H1 (cell line): Measurements from ENCODE around the gene PIBF1. TPM values are rescaled to one million over a fixed set of nuclear protein-coding genes. Genes with fewer than 3 reads are reported as not detected.

Source experiments
- CTCF ChIA-PET: fragments of 300-600 bp; sonication (Branson Sonifier 250); formaldehyde crosslinking; loops from one replicate; lab custom pipeline; 2021; ENCODE audit not compliant: partially characterized antibody; lab: Charles Lee
- POLR2A ChIA-PET: fragments of 300-600 bp; sonication (Branson Sonifier 250); formaldehyde crosslinking; loops from one replicate; lab custom pipeline; 2021; ENCODE audit warnings: inconsistent platforms; ENCODE audit not compliant: partially characterized antibody; lab: Charles Lee
- DNase-seq, 2 experiments: peaks; one replicate each; pipeline versions ENCODE4 v3.0.0 to v3.0.0-alpha.2; 2010 to 2022; ENCODE audit warnings: low spot score in 2 of 2, low read depth in 1 of 2, mixed read lengths in 1 of 2
- FAIRE-seq: peaks from 2 replicates; lab custom pipeline; 2011; peaks lifted over from hg19 to GRCh38; lab: Jason Lieb, UNC
- H2AFZ ChIP-seq: 2 replicates; pipeline ENCODE4 v1.8.1; 2012; ENCODE audit warnings: low read length, inconsistent platforms
- H2AK5ac ChIP-seq: 2 replicates; pipeline ENCODE4 v1.6.1; 2013; ENCODE audit warnings: low read depth, low read length
- H2BK120ac ChIP-seq: replicated peaks from 2 replicates; pipeline ENCODE3; 2013; ENCODE audit warnings: low read depth, low read length, inconsistent platforms
- H2BK12ac ChIP-seq: 2 replicates; pipeline ENCODE4 v1.6.1; 2013; ENCODE audit warnings: low read depth, low read length
- H2BK15ac ChIP-seq: 2 replicates; pipeline ENCODE4 v1.6.1; 2013; ENCODE audit warnings: low read length
- H2BK20ac ChIP-seq: 2 replicates; pipeline ENCODE4 v1.6.1; 2013; ENCODE audit warnings: low read length
- H2BK5ac ChIP-seq: 2 replicates; pipeline ENCODE4 v1.6.1; 2013; ENCODE audit warnings: low read depth, low read length
- H3K14ac ChIP-seq: 2 replicates; pipeline ENCODE4 v1.6.1; 2013; ENCODE audit warnings: inconsistent platforms; ENCODE audit not compliant: insufficient read length
- H3K18ac ChIP-seq: 2 replicates; pipeline ENCODE4 v1.6.1; 2013; ENCODE audit warnings: low read length; ENCODE audit errors: extremely low read depth
- H3K23ac ChIP-seq: 2 replicates; pipeline ENCODE4 v1.6.1; 2013; ENCODE audit warnings: inconsistent platforms; ENCODE audit not compliant: insufficient read length
- H3K23me2 ChIP-seq: 2 replicates; pipeline ENCODE4 v1.6.1; 2013; ENCODE audit warnings: low read depth, low read length
- H3K27ac ChIP-seq: 2 replicates; pipeline ENCODE4 v1.6.1; 2011; ENCODE audit warnings: low read depth, low read length, inconsistent platforms
- H3K27me3 ChIP-seq, 4 experiments: replicated peaks in 1 of 4; 1 replicate in 1 of 4; 2 replicates in 3 of 4; pipeline versions ENCODE4 v1.6.1 to v1.8.1; 2011 to 2013; ENCODE audit warnings: low read length in 3 of 4, mild to moderate bottlenecking in 3 of 4, inconsistent platforms in 2 of 4, mixed read lengths in 2 of 4, moderate library complexity in 1 of 4; ENCODE audit not compliant: control insufficient read depth in 3 of 4, insufficient read depth in 3 of 4; ENCODE audit errors: extremely low read depth in 1 of 4
- H3K36me3 ChIP-seq, 4 experiments: 2 replicates each; pipeline versions ENCODE4 v1.6.1 to v1.8.1; 2011 to 2013; ENCODE audit warnings: mild to moderate bottlenecking in 4 of 4, low read length in 3 of 4, moderate library complexity in 2 of 4, control low read depth in 1 of 4, inconsistent platforms in 1 of 4; ENCODE audit not compliant: insufficient read depth in 4 of 4, control insufficient read depth in 2 of 4
- H3K4ac ChIP-seq: replicated peaks from 2 replicates; pipeline ENCODE3; 2013; ENCODE audit warnings: low read length, low read depth, mixed read lengths, inconsistent platforms; ENCODE audit not compliant: insufficient read length
- H3K4me1 ChIP-seq, 4 experiments: replicated peaks in 1 of 4; 1 replicate in 1 of 4; 2 replicates in 3 of 4; pipeline versions ENCODE4 v1.6.1 to v1.8.1; 2011 to 2013; ENCODE audit warnings: low read length in 3 of 4, inconsistent platforms in 2 of 4, mixed read lengths in 1 of 4; ENCODE audit not compliant: insufficient read depth in 4 of 4, control insufficient read depth in 3 of 4
- H3K4me2 ChIP-seq, 2 experiments: 2 replicates each; pipeline versions ENCODE4 v1.6.1 to v1.8.1; 2011 to 2013; ENCODE audit warnings: low read depth in 2 of 2, low read length in 2 of 2, control low read depth in 1 of 2, inconsistent platforms in 1 of 2, mild to moderate bottlenecking in 1 of 2; ENCODE audit not compliant: insufficient read depth in 1 of 2
- H3K4me3 ChIP-seq, 4 experiments: fragments of 200-600, 300-600 bp in 1 of 4; sonication (generic), shearing (Covaris generic), sonication (Bioruptor Twin) in 1 of 4; 2 replicates each; pipeline versions ENCODE4 v1.5.1 to v1.8.1; 2011 to 2016; ENCODE audit warnings: low read length in 4 of 4, low read depth in 3 of 4, control low read depth in 2 of 4, inconsistent platforms in 2 of 4, mild to moderate bottlenecking in 2 of 4, mixed read lengths in 1 of 4, moderate library complexity in 1 of 4; ENCODE audit not compliant: insufficient read depth in 2 of 4; ENCODE audit errors: extremely low read depth in 1 of 4
- H3K56ac ChIP-seq: replicated peaks from 2 replicates; pipeline ENCODE3; 2013; ENCODE audit warnings: low read depth, mild to moderate bottlenecking, mixed read lengths, low read length, inconsistent platforms; ENCODE audit not compliant: insufficient read length
- H3K79me1 ChIP-seq: 2 replicates; pipeline ENCODE4 v1.6.1; 2013; ENCODE audit warnings: low read depth, low read length, control low read depth
- H3K79me2 ChIP-seq, 2 experiments: 2 replicates each; pipeline versions ENCODE4 v1.6.1 to v1.8.1; 2012 to 2013; ENCODE audit warnings: low read length in 2 of 2, mild to moderate bottlenecking in 2 of 2, inconsistent platforms in 1 of 2; ENCODE audit not compliant: insufficient read depth in 2 of 2, control insufficient read depth in 1 of 2
- H3K9ac ChIP-seq, 4 experiments: replicated peaks in 1 of 4; 1 replicate in 1 of 4; 2 replicates in 3 of 4; pipeline versions ENCODE4 v1.6.1 to v1.8.1; 2011 to 2013; ENCODE audit warnings: low read depth in 3 of 4, low read length in 3 of 4, control low read depth in 2 of 4, mild to moderate bottlenecking in 2 of 4, moderate library complexity in 2 of 4, inconsistent platforms in 1 of 4; ENCODE audit errors: extremely low read depth in 1 of 4
- H3K9me3 ChIP-seq, 2 experiments: 2 replicates each; pipeline versions ENCODE4 v1.6.1 to v1.8.1; 2012 to 2013; ENCODE audit warnings: mild to moderate bottlenecking in 2 of 2, moderate library complexity in 2 of 2, control low read depth in 1 of 2, inconsistent platforms in 1 of 2, low read depth in 1 of 2, low read length in 1 of 2, mixed read lengths in 1 of 2; ENCODE audit not compliant: insufficient read depth in 2 of 2
- H4K20me1 ChIP-seq, 2 experiments: replicated peaks in 1 of 2; 2 replicates each; pipeline versions ENCODE3 to v1.8.1; 2011 to 2013; ENCODE audit warnings: inconsistent platforms in 2 of 2, low read length in 2 of 2, mild to moderate bottlenecking in 1 of 2; ENCODE audit not compliant: insufficient read depth in 2 of 2, control insufficient read depth in 1 of 2
- H4K5ac ChIP-seq: 2 replicates; pipeline ENCODE4 v1.6.1; 2013; ENCODE audit warnings: low read length, low read depth, mixed read lengths, inconsistent platforms; ENCODE audit not compliant: insufficient read length
- H4K8ac ChIP-seq: 2 replicates; pipeline ENCODE4 v1.8.0; 2013; ENCODE audit warnings: mild to moderate bottlenecking, moderate library complexity, low read length, inconsistent platforms; ENCODE audit not compliant: insufficient read depth; ENCODE audit errors: extremely low read depth
- H4K91ac ChIP-seq: replicated peaks from 2 replicates; pipeline ENCODE3; 2013; ENCODE audit warnings: low read length, mixed read lengths, inconsistent platforms; ENCODE audit not compliant: insufficient read length
- CEBPB ChIP-seq: IDR thresholded peaks from 2 replicates; pipeline ENCODE4 v1.6.1; 2012; ENCODE audit warnings: low read depth, low read length
- RAD21 ChIP-seq, 2 experiments: IDR thresholded peaks in 1 of 2; conservative IDR thresholded peaks in 1 of 2; 2 replicates each; pipeline ENCODE4 v1.6.1; 2011; ENCODE audit warnings: low read depth in 2 of 2, low read length in 2 of 2, improper control_type of control experiment in 1 of 2, inconsistent platforms in 1 of 2, mild to moderate bottlenecking in 1 of 2, moderate library complexity in 1 of 2
- WGBS, 2 experiments: shearing (Covaris generic) in 1 of 2; methylation state at CpG; one replicate each; pipeline versions ENCODE4 v1.1.6 to v1.1.7; 2013 to 2015; ENCODE audit warnings: low lambda C conversion rate in 2 of 2, mixed read lengths in 2 of 2, inconsistent platforms in 1 of 2, low coverage in 1 of 2, missing lambda C conversion rate in 1 of 2; ENCODE audit not compliant: insufficient replicate concordance in 2 of 2, insufficient coverage in 1 of 2, insufficient read length in 1 of 2; ENCODE audit errors: extremely low coverage in 1 of 2, missing lambda C conversion rate in 1 of 2; 5-methylcytosine and 5-hydroxymethylcytosine counted together
- polyA plus RNA-seq, 7 experiments: library from polyadenylated mRNA; depleted of rRNA in 3 of 7; stranded (reverse) in 5 of 7; unstranded in 2 of 7; fragments of >200 nt in 5 of 7; fragments of 200-250 nt in 2 of 7; gene quantifications; 1 replicate in 5 of 7; 2 replicates in 1 of 7; 4 replicates in 1 of 7; pipeline versions ENCODE4 v1.2.1 to v1.2.3, GENCODE V29; 2011 to 2013; ENCODE audit warnings: missing spikeins in 2 of 7, mixed read lengths in 2 of 7
- total RNA-seq: library from RNA; stranded (reverse); fragmentation: NEBNext Ultra II Directional; extraction: Animal tissue kit (Norgen Biotek cat#: 25700); gene quantifications from 2 replicates; pipeline ENCODE4 v1.2.1, GENCODE V29; 2021

Gene PIBF1
- total and polyA plus RNA-seq, 2 of the 8 experiments (the other 6 are each of a cell fraction or from before 2014, with no cell fraction given): 1.1 to 13.2 TPM

DNA sequence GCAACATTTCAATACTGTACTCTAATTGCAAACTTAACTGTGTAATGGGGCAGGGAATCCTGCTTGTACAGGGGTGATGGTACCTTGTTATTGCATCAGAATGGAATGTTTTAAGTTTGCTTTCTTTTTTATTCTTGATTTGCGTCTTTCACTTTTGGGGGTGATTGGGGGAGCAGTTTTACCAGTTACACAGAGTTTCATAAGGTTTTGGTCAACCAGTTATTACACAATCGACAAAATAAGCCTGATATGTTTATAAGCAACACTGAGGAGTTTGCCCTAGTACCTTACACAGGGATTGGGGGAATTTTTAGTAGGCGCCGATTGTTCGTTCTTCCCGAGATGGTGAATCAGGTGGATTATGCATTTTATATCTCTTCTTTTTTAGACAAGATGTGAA is 279.5 kb downstream of the PIBF1 start:
- TF ChIP-seq RAD21 (IDR thresholded peaks at IDR 0.05 in 1 of 2, conservative IDR thresholded peaks at IDR 0.05 in 1 of 2; ENCODE audit: low read depth in 2 of 2, low read length in 2 of 2) (no peak), CEBPB (0 out of 2 replicates have a peak, but pooled peaks have one; percentile 3)
- Histone ChIP-seq H3K4me2 (peak overlapping the region in 1 of 2 experiments; percentile 6; a peak in 1 of 4 replicates), H3K9ac (no peak overlapping the region), H3K23ac (no peak overlapping the region), H3K79me2 (no peaks in the 10 kb centered on the region), H3K9me3 (no peaks in the 10 kb centered on the region), H3K27me3 (peaks cover 14 to 55% (median 37%) of the 10 kb centered on the region in 4 experiments), H2BK15ac (no peak overlapping the region), H2BK20ac (no peak overlapping the region), H2AFZ (no peak overlapping the region), H3K79me1 (0 out of 2 replicates have a peak, but pooled peaks cover 2% of the 10 kb centered on the region), H3K36me3 (no peaks in the 10 kb centered on the region), H3K4me3 (no peak overlapping the region), H4K91ac (no peak overlapping the region), H3K4ac (no peak overlapping the region), H2BK5ac (no peak overlapping the region), H3K27ac (no peak overlapping the region), H3K4me1 (peaks cover 0 to 15% (median 1%) of the 10 kb centered on the region in 4 experiments; a peak in 5 of 7 replicates), H4K20me1 (peaks cover 0 to 4% of the 10 kb centered on the region in 2 experiments), H3K23me2 (peaks cover 3% of the 10 kb centered on the region), H3K14ac (no peak overlapping the region), H3K18ac (no peak overlapping the region), H2BK12ac (no peak overlapping the region), H4K8ac (no peak overlapping the region), H4K5ac (no peak overlapping the region), H2BK120ac (no peak overlapping the region), H2AK5ac (no peak overlapping the region; the same call in 1 of the 2 replicates), H3K56ac (no peak overlapping the region)
- CTCF ChIA-PET: no interaction called here
- no peak for FAIRE-seq
- WGBS, 2 experiments: 80% methylated on average over 6 of the region's 6 CpGs; no CpG with 5 or more reads in 1 of the 2 experiments
- no peak for DNase-seq
- POLR2A ChIA-PET: no interaction called here
